K562 (cell line): ENCODE data around the gene DGKZ. TPM values are rescaled to one million over a fixed set of nuclear protein-coding genes. Genes with fewer than 3 reads are reported as not detected.

Source experiments
- ASH1L ChIP-seq: fragments of 450-650 bp; IDR thresholded peaks from 2 replicates; pipeline ENCODE4 v1.6.1; 2018; ENCODE audit warnings: borderline replicate concordance, mild to moderate bottlenecking, low read depth; ENCODE audit not compliant: partially characterized antibody
- ETV6 ChIP-seq, 3 experiments: fragments of 150-350 bp in 1 of 3; sonication (generic) in 1 of 3; formaldehyde crosslinking in 1 of 3; IDR thresholded peaks; 2 replicates each; pipeline versions ENCODE4 v1.6.1 to v1.8.0; 2014 to 2022; ENCODE audit warnings: borderline replicate concordance in 2 of 3, low read depth in 2 of 3, antibody characterized with exemption in 1 of 3, low read length in 1 of 3, mild to moderate bottlenecking in 1 of 3, missing genetic modification reagents in 1 of 3
- GATAD2B ChIP-seq: fragments of 450-650 bp; IDR thresholded peaks from 2 replicates; pipeline ENCODE4 v1.6.1; 2017; ENCODE audit warnings: mild to moderate bottlenecking, borderline replicate concordance
- ILK ChIP-seq: fragments of 450-650 bp; IDR thresholded peaks from 2 replicates; pipeline ENCODE4 v1.6.1; 2016; ENCODE audit warnings: missing genetic modification characterization, low read depth, mild to moderate bottlenecking, missing compliant biosample characterization, moderate library complexity, borderline replicate concordance
- MYC ChIP-seq, 2 experiments: fragments of 250-450 bp in 1 of 2; sonication (Bioruptor Pico) in 1 of 2; IDR thresholded peaks; 2 replicates each; pipeline versions ENCODE4 v1.5.1 to v1.6.1; 2012 to 2021; ENCODE audit warnings: low read depth in 2 of 2, borderline replicate concordance in 1 of 2, improper control_type of control experiment in 1 of 2, low read length in 1 of 2, mild to moderate bottlenecking in 1 of 2, moderate library complexity in 1 of 2
- NR3C1 ChIP-seq: sonication (generic); formaldehyde crosslinking; IDR thresholded peaks from 2 replicates; pipeline ENCODE4 v1.8.1; 2022; ENCODE audit warnings: missing genetic modification reagents
- PCBP2 ChIP-seq: fragments of 200-400 bp; formaldehyde crosslinking; IDR thresholded peaks from 2 replicates; pipeline ENCODE4 v1.6.1; 2018; ENCODE audit warnings: low read length, low read depth, mild to moderate bottlenecking, moderate library complexity; ENCODE audit not compliant: poor library complexity, severe bottlenecking
- PHB ChIP-seq: fragments of 250-450 bp; sonication (Bioruptor Pico); IDR thresholded peaks from 2 replicates; pipeline ENCODE4 v1.5.0; 2021
- PHF21A ChIP-seq: fragments of 450-650 bp; IDR thresholded peaks from 2 replicates; pipeline ENCODE4 v1.6.1; 2017; ENCODE audit warnings: low read depth, borderline replicate concordance
- PTRF ChIP-seq: fragments of 450-650 bp; IDR thresholded peaks from 2 replicates; pipeline ENCODE4 v1.6.1; 2016; ENCODE audit warnings: mild to moderate bottlenecking, missing genetic modification characterization, missing compliant biosample characterization
- RB1 ChIP-seq: fragments of 450-650 bp; IDR thresholded peaks from 2 replicates; pipeline ENCODE4 v1.6.1; 2017; ENCODE audit warnings: low read depth, mild to moderate bottlenecking
- RBM14 ChIP-seq: fragments of 200-400 bp; formaldehyde crosslinking; IDR thresholded peaks from 2 replicates; pipeline ENCODE4 v1.6.1; 2018; ENCODE audit warnings: low read depth, mild to moderate bottlenecking, low read length, moderate library complexity, borderline replicate concordance; ENCODE audit not compliant: insufficient read depth
- RFX5 ChIP-seq: IDR thresholded peaks from 2 replicates; pipeline ENCODE4 v1.6.1; 2011; ENCODE audit warnings: low read depth, mild to moderate bottlenecking, improper control_type of control experiment, low read length
- YY1 ChIP-seq, 3 experiments: IDR thresholded peaks; 2 replicates each; pipeline ENCODE4 v1.6.1; 2011; ENCODE audit warnings: low read length in 2 of 3, mild to moderate bottlenecking in 2 of 3, moderate library complexity in 2 of 3, borderline replicate concordance in 1 of 3, control low read depth in 1 of 3, low read depth in 1 of 3; ENCODE audit not compliant: insufficient read depth in 3 of 3, insufficient replicate concordance in 2 of 3, control insufficient read depth in 1 of 3, insufficient read length in 1 of 3; ENCODE audit errors: extremely low read depth in 1 of 3
- ZFX ChIP-seq: sonication (generic); formaldehyde crosslinking; IDR thresholded peaks from 2 replicates; pipeline ENCODE4 v1.8.0; 2022; ENCODE audit warnings: mild to moderate bottlenecking, missing genetic modification reagents, moderate library complexity
- ZNF23 ChIP-seq: fragments of 250-450 bp; sonication (Bioruptor Pico); IDR thresholded peaks from 2 replicates; pipeline ENCODE4 v1.4.0; 2020; ENCODE audit warnings: mild to moderate bottlenecking
- ZNF408 ChIP-seq: fragments of 250-450 bp; sonication (Bioruptor Pico); IDR thresholded peaks from 2 replicates; pipeline ENCODE4 v1.4.0; 2020; ENCODE audit warnings: low read depth, mild to moderate bottlenecking, moderate library complexity
- ZNF766 ChIP-seq: fragments of 200-800 bp; sonication (Bioruptor generic); conservative IDR thresholded peaks from 2 replicates; pipeline ENCODE4 v1.6.1; 2016; ENCODE audit warnings: missing genetic modification characterization, missing compliant biosample characterization
- ZNF77 ChIP-seq: fragments of 250-450 bp; sonication (Bioruptor Pico); IDR thresholded peaks from 2 replicates; pipeline ENCODE4 v1.5.0; 2020
- ZNF79 ChIP-seq: fragments of 250-450 bp; sonication (Bioruptor Pico); IDR thresholded peaks from 2 replicates; pipeline ENCODE4 v1.4.0; 2020; ENCODE audit warnings: low read depth, mild to moderate bottlenecking, moderate library complexity
- polyA plus RNA-seq, 8 experiments: library from polyadenylated mRNA; depleted of rRNA in 4 of 8; stranded (reverse) in 5 of 8; unstranded in 3 of 8; fragments of >200 nt; fragmentation: Nextera tagmentation in 2 of 8; fragmentation: Illumina TruSeq in 1 of 8; extraction: Ambion mirVana in 2 of 8; extraction: Trizol in 1 of 8; gene quantifications; 2 replicates each; pipeline versions ENCODE4 v1.2.1 to v1.2.3, GENCODE V29; 2011 to 2014; ENCODE audit warnings: inconsistent platforms in 1 of 8, missing spikeins in 1 of 8
- total RNA-seq, 7 experiments: library from RNA; depleted of rRNA in 6 of 7; stranded (reverse); fragments of >200 nt in 6 of 7; fragmentation: Illumina TruSeq in 2 of 7; extraction: Trizol in 2 of 7; gene quantifications; 2 replicates each; pipeline versions ENCODE4 v1.2.1 to v1.2.3, GENCODE V29; 2011 to 2021; ENCODE audit warnings: low replicate concordance in 1 of 7
- TF ChIP-seq, protein P1 (sequence below), 2 experiments: fragments of 250-450 bp in 1 of 2; fragments of 450-650 bp in 1 of 2; sonication (Bioruptor Pico) in 1 of 2; IDR thresholded peaks; 2 replicates each; pipeline versions ENCODE4 v1.6.1 to v1.8.0; 2016 to 2021; ENCODE audit warnings: mild to moderate bottlenecking in 2 of 2, moderate library complexity in 2 of 2, missing compliant biosample characterization in 1 of 2, missing genetic modification characterization in 1 of 2
- TF ChIP-seq, protein P2 (sequence below), 2 experiments: fragments of 450-650 bp in 1 of 2; IDR thresholded peaks; 2 replicates each; pipeline ENCODE4 v1.6.1; 2011 to 2017; ENCODE audit warnings: low read depth in 2 of 2, antibody characterized with exemption in 1 of 2, borderline replicate concordance in 1 of 2, low read length in 1 of 2, mild to moderate bottlenecking in 1 of 2, mixed read lengths in 1 of 2; ENCODE audit not compliant: control insufficient read depth in 1 of 2

DGKZ gene
- total and polyA plus RNA-seq, 9 of the 15 experiments (the other 6 are each of a cell fraction or from before 2014, with no cell fraction given), result 0.51 to 100 (median 44.2) TPM

DNA sequence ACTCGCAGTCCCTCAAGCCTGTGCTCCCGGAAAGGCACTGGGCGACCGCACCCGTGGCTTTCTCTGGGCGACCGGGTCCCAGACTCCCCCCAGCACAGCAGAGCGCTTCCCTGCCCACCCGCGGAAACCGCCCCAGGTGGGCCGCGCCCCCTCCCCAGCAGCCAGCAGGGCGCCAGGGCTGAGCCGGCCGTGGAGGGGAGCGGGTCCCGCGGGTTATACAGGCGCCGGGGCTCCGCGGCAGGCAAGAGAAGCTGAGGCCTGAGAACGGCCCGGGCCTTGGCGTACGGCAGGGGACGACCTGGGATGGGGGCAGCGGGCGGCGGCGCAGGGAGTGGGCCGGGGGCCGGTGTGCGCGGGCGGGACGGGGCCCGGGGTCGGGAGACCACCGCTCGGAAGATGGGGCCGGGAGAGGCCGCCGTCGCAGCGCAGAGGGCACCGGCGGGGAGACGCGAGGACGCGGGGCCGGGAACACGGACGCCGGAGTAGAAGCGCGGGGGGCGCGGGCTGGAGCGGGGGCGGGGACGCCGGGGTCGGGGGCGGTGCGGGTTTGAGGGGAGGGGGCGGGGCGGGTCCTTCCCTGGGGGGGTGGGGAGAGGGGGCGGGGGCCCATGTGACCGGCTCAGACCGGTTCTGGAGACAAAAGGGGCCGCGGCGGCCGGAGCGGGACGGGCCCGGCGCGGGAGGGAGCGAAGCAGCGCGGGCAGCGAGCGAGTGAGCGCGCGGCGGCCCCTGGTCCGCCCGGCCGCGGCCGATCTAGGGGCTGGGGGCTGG lies 34.0 kb downstream of the DGKZ start, which contains the start of gene MDK (continued):
- TF ChIP-seq PHF21A, result no peak
- TF ChIP-seq GATAD2B, result no peak
- TF ChIP-seq RBM14, result no peak
- peak; percentile 59 for TF ChIP-seq ZFX
- TF ChIP-seq, protein P1, sequence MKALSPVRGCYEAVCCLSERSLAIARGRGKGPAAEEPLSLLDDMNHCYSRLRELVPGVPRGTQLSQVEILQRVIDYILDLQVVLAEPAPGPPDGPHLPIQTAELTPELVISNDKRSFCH (CRISPR knock-in tag; IDR thresholded peaks at IDR 0.05), result no peak
- TF ChIP-seq, protein P1 (tag; IDR thresholded peaks at IDR 0.05), result no peak
- TF ChIP-seq, protein P2, sequence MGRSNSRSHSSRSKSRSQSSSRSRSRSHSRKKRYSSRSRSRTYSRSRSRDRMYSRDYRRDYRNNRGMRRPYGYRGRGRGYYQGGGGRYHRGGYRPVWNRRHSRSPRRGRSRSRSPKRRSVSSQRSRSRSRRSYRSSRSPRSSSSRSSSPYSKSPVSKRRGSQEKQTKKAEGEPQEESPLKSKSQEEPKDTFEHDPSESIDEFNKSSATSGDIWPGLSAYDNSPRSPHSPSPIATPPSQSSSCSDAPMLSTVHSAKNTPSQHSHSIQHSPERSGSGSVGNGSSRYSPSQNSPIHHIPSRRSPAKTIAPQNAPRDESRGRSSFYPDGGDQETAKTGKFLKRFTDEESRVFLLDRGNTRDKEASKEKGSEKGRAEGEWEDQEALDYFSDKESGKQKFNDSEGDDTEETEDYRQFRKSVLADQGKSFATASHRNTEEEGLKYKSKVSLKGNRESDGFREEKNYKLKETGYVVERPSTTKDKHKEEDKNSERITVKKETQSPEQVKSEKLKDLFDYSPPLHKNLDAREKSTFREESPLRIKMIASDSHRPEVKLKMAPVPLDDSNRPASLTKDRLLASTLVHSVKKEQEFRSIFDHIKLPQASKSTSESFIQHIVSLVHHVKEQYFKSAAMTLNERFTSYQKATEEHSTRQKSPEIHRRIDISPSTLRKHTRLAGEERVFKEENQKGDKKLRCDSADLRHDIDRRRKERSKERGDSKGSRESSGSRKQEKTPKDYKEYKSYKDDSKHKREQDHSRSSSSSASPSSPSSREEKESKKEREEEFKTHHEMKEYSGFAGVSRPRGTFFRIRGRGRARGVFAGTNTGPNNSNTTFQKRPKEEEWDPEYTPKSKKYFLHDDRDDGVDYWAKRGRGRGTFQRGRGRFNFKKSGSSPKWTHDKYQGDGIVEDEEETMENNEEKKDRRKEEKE (IDR thresholded peaks at IDR 0.05; ENCODE audit: borderline replicate concordance in 1 of 2, control insufficient read depth in 1 of 2, low read depth in 2 of 2, low read length in 1 of 2), result no peak
- no peak for TF ChIP-seq MYC (IDR thresholded peaks at IDR 0.05; ENCODE audit: low read depth, low read length)
- TF ChIP-seq MYC (CRISPR knock-in tag; IDR thresholded peaks at IDR 0.05; ENCODE audit: borderline replicate concordance, low read depth), result 0 out of 2 replicates have a peak, but pooled peaks have one; percentile 6
- TF ChIP-seq ZNF77, result no peak
- TF ChIP-seq ETV6 (IDR thresholded peaks at IDR 0.05; ENCODE audit: borderline replicate concordance in 1 of 2, low read depth in 2 of 2, low read length in 1 of 2), result no peak
- TF ChIP-seq ETV6 (CRISPR knock-in tag; IDR thresholded peaks at IDR 0.05; ENCODE audit: borderline replicate concordance), result no peak
- no peak for TF ChIP-seq ILK (tag)
- no peak for TF ChIP-seq ASH1L
- peak; percentile 40; the same call in 1 of the 2 replicates for TF ChIP-seq RB1
- no peak for TF ChIP-seq RFX5
- no peak for TF ChIP-seq PCBP2
- no peak for TF ChIP-seq ZNF408 (CRISPR knock-in tag)
- TF ChIP-seq ZNF766 (CRISPR knock-in tag), result no peak
- no peak for TF ChIP-seq ZNF79 (CRISPR knock-in tag)
- no peak; the same call in 1 of the 2 replicates for TF ChIP-seq PHB (CRISPR knock-in tag)
- TF ChIP-seq ZNF23 (CRISPR knock-in tag), result no peak
- peak in 1 of 3 experiments; percentile 10 for TF ChIP-seq YY1 (IDR thresholded peaks at IDR 0.05; ENCODE audit: borderline replicate concordance in 1 of 3, control insufficient read depth in 1 of 3, extremely low read depth in 1 of 3, insufficient read depth in 3 of 3, insufficient read length in 1 of 3, insufficient replicate concordance in 2 of 3, low read depth in 1 of 3, low read length in 2 of 3)
- no peak for TF ChIP-seq PTRF
- TF ChIP-seq NR3C1 (CRISPR knock-in tag), result no peak
